GM12878 (cell line): ENCODE data around the gene INO80C.

Source experiments
- BRCA1 ChIP-seq: IDR thresholded peaks from 2 replicates; pipeline ENCODE4 v1.6.1; 2011; ENCODE audit warnings: low read depth, low read length, improper control_type of control experiment
- NRF1 ChIP-seq: conservative IDR thresholded peaks from 2 replicates; pipeline ENCODE4 v1.6.1; 2011; ENCODE audit warnings: mild to moderate bottlenecking, low read depth, low read length, improper control_type of control experiment
- TF ChIP-seq, protein P1 (sequence below): fragments of 450-650 bp; IDR thresholded peaks from 2 replicates; pipeline ENCODE4 v1.6.1; 2014; ENCODE audit warnings: mild to moderate bottlenecking

DNA sequence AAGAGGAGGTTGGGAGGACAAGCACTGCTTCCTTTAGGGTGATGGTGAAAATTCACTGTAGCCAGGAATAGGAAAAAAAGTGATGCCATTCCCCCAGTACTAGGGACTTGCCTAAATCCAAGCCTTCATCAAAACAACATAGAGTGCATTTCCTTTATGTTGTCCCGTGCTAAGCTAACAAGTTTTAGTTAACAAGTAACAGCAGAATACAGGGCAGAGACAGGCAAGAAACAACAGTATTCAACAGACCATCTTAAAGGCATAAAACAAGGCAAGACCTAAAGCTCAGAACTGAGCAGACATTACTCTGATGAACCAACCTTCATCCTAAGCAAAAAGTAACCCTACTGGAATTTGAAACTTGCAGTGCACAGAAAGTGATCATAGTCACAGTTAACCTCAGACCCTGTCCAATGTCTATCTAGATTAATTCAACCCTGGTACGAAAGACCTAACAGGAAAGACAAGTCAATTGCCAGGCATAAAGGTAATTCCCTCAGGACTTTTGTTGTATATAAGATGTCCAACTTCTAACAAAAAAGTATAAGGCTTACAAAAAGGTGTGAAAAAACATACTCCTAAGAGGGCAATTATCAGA is 49.3 kb upstream of the INO80C start:
- TF ChIP-seq, protein P1, sequence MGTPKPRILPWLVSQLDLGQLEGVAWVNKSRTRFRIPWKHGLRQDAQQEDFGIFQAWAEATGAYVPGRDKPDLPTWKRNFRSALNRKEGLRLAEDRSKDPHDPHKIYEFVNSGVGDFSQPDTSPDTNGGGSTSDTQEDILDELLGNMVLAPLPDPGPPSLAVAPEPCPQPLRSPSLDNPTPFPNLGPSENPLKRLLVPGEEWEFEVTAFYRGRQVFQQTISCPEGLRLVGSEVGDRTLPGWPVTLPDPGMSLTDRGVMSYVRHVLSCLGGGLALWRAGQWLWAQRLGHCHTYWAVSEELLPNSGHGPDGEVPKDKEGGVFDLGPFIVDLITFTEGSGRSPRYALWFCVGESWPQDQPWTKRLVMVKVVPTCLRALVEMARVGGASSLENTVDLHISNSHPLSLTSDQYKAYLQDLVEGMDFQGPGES, result no peak
- no peak for TF ChIP-seq BRCA1
- TF ChIP-seq NRF1, result no peak
